WTC11 (cell line): ENCODE results near the gene LGALS1. TPM values are rescaled to one million over a fixed set of nuclear protein-coding genes. Genes with fewer than 3 reads are reported as not detected.

Experiments used
- ATAC-seq: fragments of 200-7000 bp; cut with Tn5 transposase; 2 replicates; pipeline ENCODE4 v1.10.0; 2021; ENCODE audit warnings: mild to moderate bottlenecking, moderate library complexity
- CTCF ChIA-PET: fragments of 300-600 bp; sonication (Branson Sonifier 250); formaldehyde crosslinking; loops from one replicate; lab custom pipeline; 2021; ENCODE audit warnings: antibody characterized with exemption; lab: Charles Lee
- POLR2A ChIA-PET: fragments of 350-600 bp; sonication (Branson Sonifier 250); formaldehyde crosslinking; loops from one replicate; lab custom pipeline; 2021; ENCODE audit warnings: antibody characterized with exemption; lab: Charles Lee
- DNase-seq: peaks from one replicate; pipeline ENCODE4 v3.0.0; 2021; ENCODE audit warnings: low spot score
- H3K27ac Mint-ChIP-seq: 2 replicates; pipeline ENCODE4 v1.8.0; 2021; ENCODE audit warnings: mixed read lengths
- H3K27me3 Mint-ChIP-seq: 2 replicates; pipeline ENCODE4 v1.8.0; 2021; ENCODE audit warnings: low read depth, mild to moderate bottlenecking, moderate library complexity, mixed read lengths
- H3K36me3 Mint-ChIP-seq: 2 replicates; pipeline ENCODE4 v1.8.0; 2021; ENCODE audit warnings: mixed read lengths
- H3K4me1 Mint-ChIP-seq: 2 replicates; pipeline ENCODE4 v1.8.0; 2022; ENCODE audit warnings: mixed read lengths
- H3K4me3 Mint-ChIP-seq: 2 replicates; pipeline ENCODE4 v1.8.0; 2021; ENCODE audit warnings: mild to moderate bottlenecking, moderate library complexity, mixed read lengths
- H3K9me3 Mint-ChIP-seq: 2 replicates; pipeline ENCODE4 v1.8.0; 2021; ENCODE audit warnings: mixed read lengths
- AR ChIP-seq: fragments of 250-450 bp; sonication (Bioruptor Pico); IDR thresholded peaks from 2 replicates; pipeline ENCODE4 v1.9.0; 2021; ENCODE audit warnings: mild to moderate bottlenecking
- CTCF ChIP-seq: fragments of 200-600 bp; IDR thresholded peaks from 2 replicates; pipeline ENCODE4 v1.8.0; 2022; ENCODE audit warnings: antibody characterized with exemption
- E2F5 ChIP-seq: sonication (generic); formaldehyde crosslinking; IDR thresholded peaks from 2 replicates; pipeline ENCODE4 v1.8.1; 2022; ENCODE audit warnings: mild to moderate bottlenecking, moderate library complexity, missing genetic modification reagents
- ELF4 ChIP-seq: sonication (generic); formaldehyde crosslinking; IDR thresholded peaks from 2 replicates; pipeline ENCODE4 v1.8.1; 2022; ENCODE audit warnings: low read depth, mild to moderate bottlenecking, moderate library complexity, missing genetic modification reagents
- GTF2I ChIP-seq: fragments of 250-450 bp; sonication (Bioruptor Pico); conservative IDR thresholded peaks from 2 replicates; pipeline ENCODE4 v1.4.0; 2021; ENCODE audit warnings: mild to moderate bottlenecking
- OVOL2 ChIP-seq: fragments of 250-450 bp; sonication (Bioruptor Pico); IDR thresholded peaks from 2 replicates; pipeline ENCODE4 v1.9.0; 2021; ENCODE audit warnings: mild to moderate bottlenecking, borderline replicate concordance
- SMAD4 ChIP-seq: sonication (generic); formaldehyde crosslinking; IDR thresholded peaks from 2 replicates; pipeline ENCODE4 v1.8.0; 2022; ENCODE audit warnings: mild to moderate bottlenecking, missing genetic modification reagents
- SOX15 ChIP-seq: fragments of 250-450 bp; sonication (Bioruptor Pico); IDR thresholded peaks from 2 replicates; pipeline ENCODE4 v1.9.0; 2021; ENCODE audit warnings: mild to moderate bottlenecking
- USF2 ChIP-seq: sonication (generic); formaldehyde crosslinking; IDR thresholded peaks from 2 replicates; pipeline ENCODE4 v1.8.1; 2023; ENCODE audit warnings: mild to moderate bottlenecking, missing genetic modification reagents, moderate library complexity
- ZMAT4 ChIP-seq: fragments of 250-450 bp; sonication (Bioruptor Pico); IDR thresholded peaks from 2 replicates; pipeline ENCODE4 v1.9.0; 2021; ENCODE audit warnings: mild to moderate bottlenecking
- ZNF138 ChIP-seq: sonication (generic); formaldehyde crosslinking; conservative IDR thresholded peaks from 2 replicates; pipeline ENCODE4 v1.8.1; 2022; ENCODE audit warnings: mild to moderate bottlenecking, moderate library complexity, missing genetic modification reagents
- ZNF219 ChIP-seq: sonication (generic); formaldehyde crosslinking; IDR thresholded peaks from 2 replicates; pipeline ENCODE4 v1.8.0; 2023; ENCODE audit warnings: missing genetic modification reagents, mild to moderate bottlenecking, borderline replicate concordance
- ZNF317 ChIP-seq: sonication (generic); formaldehyde crosslinking; IDR thresholded peaks from 2 replicates; pipeline ENCODE4 v1.8.1; 2023; ENCODE audit warnings: low read depth, mild to moderate bottlenecking, moderate library complexity, missing genetic modification reagents, borderline replicate concordance
- ZNF532 ChIP-seq: fragments of 250-450 bp; sonication (Bioruptor Pico); IDR thresholded peaks from 2 replicates; pipeline ENCODE4 v1.9.0; 2021; ENCODE audit warnings: mild to moderate bottlenecking, borderline replicate concordance
- total RNA-seq: library from RNA; stranded (reverse); gene quantifications from 3 replicates; pipeline ENCODE4 v1.2.3, GENCODE V29; 2021

The LGALS1 gene
- total RNA-seq, 1 experiment from 2014 or later, result 17.3 TPM

GRCh38 chr22:37632174-37633088, 43.0 kb upstream of the LGALS1 start:
- ATAC-seq (no peak), DNase-seq (no peak)
- no peak overlapping the region for H3K4me3 Mint-ChIP-seq
- H3K36me3 Mint-ChIP-seq, result no peaks in the 10 kb centered on the region
- H3K27ac Mint-ChIP-seq, result no peak overlapping the region
- no peak for TF ChIP-seq ZNF532 (CRISPR knock-in tag)
- no peak for TF ChIP-seq ZNF219 (CRISPR knock-in tag)
- TF ChIP-seq E2F5 (CRISPR knock-in tag), result no peak
- no peak for TF ChIP-seq AR
- TF ChIP-seq SMAD4, result no peak
- TF ChIP-seq ZMAT4 (CRISPR knock-in tag), result no peak
- no peak for TF ChIP-seq ZNF138 (CRISPR knock-in tag)
- no peak for TF ChIP-seq CTCF
- TF ChIP-seq SOX15 (CRISPR knock-in tag), result no peak
- TF ChIP-seq GTF2I (CRISPR knock-in tag), result no peak
- no peak for TF ChIP-seq ZNF317
- TF ChIP-seq OVOL2 (CRISPR knock-in tag), result no peak
- TF ChIP-seq USF2 (CRISPR knock-in tag), result no peak
- no peak for TF ChIP-seq ELF4
- no peaks in the 10 kb centered on the region for H3K9me3 Mint-ChIP-seq
- no peaks in the 10 kb centered on the region for H3K27me3 Mint-ChIP-seq
- H3K4me1 Mint-ChIP-seq, result peaks cover 15% of the 10 kb centered on the region
- CTCF ChIA-PET, result interaction anchor here (1.1 to 11.4 kb wide), 13 partner anchors 7 to 102 kb away, joined by 4 to 152 read pairs (median 11); partner anchors contain the start of genes GGA1, NOL12 and PDXP
- POLR2A ChIA-PET, result interaction anchor here (0.6 to 1.6 kb wide), 3 partner anchors 11 to 1888 kb away, joined by 3 to 6 read pairs (median 3); partner anchors contain the start of genes ATF4 and PDXP
